Measurements from ENCODE around the gene TRIM72.
"Not testable (repeated sequence)": the region's sequence is repeated elsewhere in the genome, so short reads cannot be mapped to it uniquely, and the experiment has no call there.

TRIM72 gene

GRCh38 chr16:31258366-31258765 lies 44.4 kb downstream of the TRIM72 start:
- no peak for DNase-seq

GRCh38 chr16:31260136-31260931 lies 46.4 kb downstream of the TRIM72 start:
- peak; percentile 30 to 50 for DNase-seq

GRCh38 chr16:31262084-31262483 lies 48.2 kb downstream of the TRIM72 start:
- no peak for DNase-seq

- DNase-seq, result peak; percentile 55 to 83
Observed at GRCh38 chr16:31265329-31266245, 51.7 kb downstream of the TRIM72 start.

- DNase-seq, result peak in 1 of 2 donors; percentile 20
Observed at GRCh38 chr16:31267332-31268032, 53.6 kb downstream of the TRIM72 start.

GRCh38 chr16:31268033-31268365 lies 54.1 kb downstream of the TRIM72 start:
- DNase-seq, result no peak

- DNase-seq, result no peak
Observed at GRCh38 chr16:31268891-31269290, 55.0 kb downstream of the TRIM72 start.

- DNase-seq, result no peak
Observed at GRCh38 chr16:31269541-31269940, 55.6 kb downstream of the TRIM72 start.

- not testable (repeated sequence) for DNase-seq
Observed at GRCh38 chr16:31269973-31270372, 56.1 kb downstream of the TRIM72 start.

- no peak for DNase-seq
Observed at GRCh38 chr16:31270795-31271194, 56.9 kb downstream of the TRIM72 start.

- DNase-seq, result no peak
Observed at GRCh38 chr16:31271621-31272190, 57.8 kb downstream of the TRIM72 start.

- no peak for DNase-seq
Observed at GRCh38 chr16:31273187-31273586, 59.3 kb downstream of the TRIM72 start.

GRCh38 chr16:31273676-31274075 lies 59.8 kb downstream of the TRIM72 start:
- DNase-seq, result no peak

GRCh38 chr16:31274831-31275816 lies 61.2 kb downstream of the TRIM72 start:
- no peak for DNase-seq

- DNase-seq, result no peak
Observed at GRCh38 chr16:31276600-31276999, 62.7 kb downstream of the TRIM72 start.

GRCh38 chr16:31277659-31278260 lies 63.8 kb downstream of the TRIM72 start:
- DNase-seq, result no peak

GRCh38 chr16:31278853-31279252 lies 64.9 kb downstream of the TRIM72 start:
- DNase-seq, result not testable (repeated sequence)

Data from inflammatory macrophage (primary cell).